ENCODE results near the gene MAN2A2.

MAN2A2 gene

DNA sequence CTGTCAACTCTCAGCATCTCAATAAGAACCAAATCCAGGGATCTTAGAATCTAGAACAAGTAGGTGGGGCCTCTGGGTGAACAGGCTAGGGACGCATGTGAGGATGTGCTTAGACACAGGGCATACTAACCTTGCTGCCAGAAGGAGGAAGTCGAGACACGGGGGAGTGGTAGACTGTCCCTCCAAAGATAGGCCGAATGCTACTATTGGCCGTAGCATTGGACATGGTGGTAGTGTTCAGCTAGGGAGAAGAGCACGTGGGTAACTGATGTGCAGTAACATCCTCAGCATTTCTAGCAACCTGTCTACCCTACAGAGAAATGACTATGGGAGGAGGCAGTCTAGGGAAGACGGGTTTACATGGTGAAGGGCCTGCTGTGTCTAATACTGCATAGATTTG lies 67.2 kb downstream of the MAN2A2 start:
- no peak for DNase-seq

GRCh38 chr15:90972133-90972532 lies 69.0 kb downstream of the MAN2A2 start:
- no peak for DNase-seq

Measured in NCI-H1694 treated with DMSO at 0.1 percent for 48 hours (cell line).